Sigmoid colon (tissue), 4 donors: Measurements from ENCODE around the gene GRIK5.

Experiments used
- EP300 ChIP-seq, 4 donors: sonication (generic); formaldehyde crosslinking; IDR thresholded peaks; one replicate each; pipeline ENCODE4 v1.6.1; 2017; ENCODE audit warnings: antibody characterized with exemption in 4 of 4
- POLR2A ChIP-seq, 2 donors: fragments of 450-650 bp; IDR thresholded peaks; one replicate each; pipeline ENCODE4 v1.6.1; 2016; ENCODE audit warnings: antibody characterized with exemption in 2 of 2, mild to moderate bottlenecking in 2 of 2, moderate library complexity in 2 of 2
- TF ChIP-seq, protein P1 (sequence below), 4 experiments: fragments of 450-650 bp in 3 of 4; fragments of 200-600 bp in 1 of 4; IDR thresholded peaks; one replicate each; pipeline ENCODE4 v1.5.1; 2016 to 2019; ENCODE audit warnings: antibody characterized with exemption in 4 of 4, mild to moderate bottlenecking in 3 of 4, moderate library complexity in 2 of 4

DNA sequence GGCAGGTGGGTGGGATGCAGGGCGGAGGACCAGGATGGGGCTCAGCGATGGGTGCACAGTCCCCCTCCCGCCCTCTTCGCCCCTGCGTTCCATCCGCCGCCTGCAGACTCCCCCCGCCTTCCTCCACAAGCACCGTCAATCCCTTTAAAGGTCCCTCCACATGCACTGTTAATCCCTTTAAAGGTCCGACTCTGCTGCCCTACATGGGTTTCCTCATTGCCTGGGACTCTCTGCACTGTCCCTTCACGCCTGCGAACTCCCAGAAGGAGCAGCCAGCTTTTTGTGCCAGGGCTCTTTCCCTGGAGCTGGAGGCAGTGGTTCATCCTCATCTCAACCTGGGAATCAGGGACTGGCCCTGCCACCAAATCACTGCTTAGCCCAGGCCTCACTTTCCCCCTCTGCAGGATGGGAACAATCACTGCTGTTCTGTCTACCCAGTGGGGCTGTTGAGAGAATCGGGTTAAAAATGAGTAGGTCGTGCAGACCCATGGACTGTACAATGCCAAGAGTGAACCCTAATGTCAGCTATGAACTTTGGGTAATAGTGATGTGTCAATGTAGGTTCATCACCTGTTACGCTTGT is 26.3 kb upstream of the GRIK5 start:
- TF ChIP-seq, protein P1, sequence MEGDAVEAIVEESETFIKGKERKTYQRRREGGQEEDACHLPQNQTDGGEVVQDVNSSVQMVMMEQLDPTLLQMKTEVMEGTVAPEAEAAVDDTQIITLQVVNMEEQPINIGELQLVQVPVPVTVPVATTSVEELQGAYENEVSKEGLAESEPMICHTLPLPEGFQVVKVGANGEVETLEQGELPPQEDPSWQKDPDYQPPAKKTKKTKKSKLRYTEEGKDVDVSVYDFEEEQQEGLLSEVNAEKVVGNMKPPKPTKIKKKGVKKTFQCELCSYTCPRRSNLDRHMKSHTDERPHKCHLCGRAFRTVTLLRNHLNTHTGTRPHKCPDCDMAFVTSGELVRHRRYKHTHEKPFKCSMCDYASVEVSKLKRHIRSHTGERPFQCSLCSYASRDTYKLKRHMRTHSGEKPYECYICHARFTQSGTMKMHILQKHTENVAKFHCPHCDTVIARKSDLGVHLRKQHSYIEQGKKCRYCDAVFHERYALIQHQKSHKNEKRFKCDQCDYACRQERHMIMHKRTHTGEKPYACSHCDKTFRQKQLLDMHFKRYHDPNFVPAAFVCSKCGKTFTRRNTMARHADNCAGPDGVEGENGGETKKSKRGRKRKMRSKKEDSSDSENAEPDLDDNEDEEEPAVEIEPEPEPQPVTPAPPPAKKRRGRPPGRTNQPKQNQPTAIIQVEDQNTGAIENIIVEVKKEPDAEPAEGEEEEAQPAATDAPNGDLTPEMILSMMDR (IDR thresholded peaks at IDR 0.05), result no peak
- TF ChIP-seq POLR2A (IDR thresholded peaks at IDR 0.05) (no peak), EP300 (IDR thresholded peaks at IDR 0.05) (no peak)
